Measurements from ENCODE around the gene TYRO3. TPM values are rescaled to one million over a fixed set of nuclear protein-coding genes. Genes with fewer than 3 reads are reported as not detected.

The TYRO3 gene
- total and polyA plus RNA-seq, 11 donors: 2.5 to 15.4 (median 3.7) TPM

GRCh38 chr15:41577863-41578735 is 19.1 kb downstream of the TYRO3 start:
- DNase-seq (no peak), ATAC-seq (peak in 2 of 4 donors; percentile 47 to 49)
- Histone ChIP-seq H3K36me3 (no peaks in the 10 kb centered on the region), H3K27me3 (no peaks in the 10 kb centered on the region), H3K27ac (no peak overlapping the region), H3K4me3 (no peak overlapping the region), H3K4me1 (peaks cover 0 to 7% (median 0%) of the 10 kb centered on the region in 12 donors), H3K9me3 (no peaks in the 10 kb centered on the region)
- WGBS, 4 donors: 89 to 96% (median 95%) methylated on average over 6 to 12 of the region's 12 CpGs
- intact Hi-C loops (cut with DNase I): no loop called here
- TF ChIP-seq POLR2A (IDR thresholded peaks at IDR 0.05): no peak

GRCh38 chr15:41578736-41579383 is 19.8 kb downstream of the TYRO3 start:
- intact Hi-C loops (cut with DNase I): no loop called here
- 74 to 81% (median 76%) methylated on average over 7 to 9 of the region's 9 CpGs for WGBS, 4 donors

GRCh38 chr15:41581110-41581509 is 22.1 kb downstream of the TYRO3 start:
- no peak for TF ChIP-seq CTCF (IDR thresholded peaks at IDR 0.05)
- TF ChIP-seq POLR2A (IDR thresholded peaks at IDR 0.05): no peak
- 88 to 98% (median 92%) methylated on average over 2 of the region's 2 CpGs for WGBS, 4 donors
- no peak for ATAC-seq

More at GRCh38 chr15:41578736-41579383, 19.8 kb downstream of the TYRO3 start:
- no peak overlapping the region for H3K4me3 ChIP-seq
- H3K27ac ChIP-seq: no peak overlapping the region
- H3K36me3 ChIP-seq: no peaks in the 10 kb centered on the region
- no peak for DNase-seq
- no peaks in the 10 kb centered on the region for H3K27me3 ChIP-seq
- TF ChIP-seq POLR2A (IDR thresholded peaks at IDR 0.05): no peak
- TF ChIP-seq CTCF (IDR thresholded peaks at IDR 0.05): no peak
- H3K9me3 ChIP-seq: no peaks in the 10 kb centered on the region
- ATAC-seq: peak in 2 of 4 donors; percentile 11 to 14
- H3K4me1 ChIP-seq: peaks cover 0 to 7% (median 0%) of the 10 kb centered on the region in 12 donors

GRCh38 chr15:41583795-41584194 is 24.8 kb downstream of the TYRO3 start:
- Histone ChIP-seq H3K4me1 (peaks cover 0 to 16% (median 6%) of the 10 kb centered on the region in 12 donors), H3K27me3 (peaks cover 0 to 8% (median 0%) of the 10 kb centered on the region in 9 donors), H3K27ac (no peak overlapping the region), H3K4me3 (no peak overlapping the region), H3K36me3 (no peaks in the 10 kb centered on the region), H3K9me3 (no peaks in the 10 kb centered on the region)
- TF ChIP-seq CTCF (IDR thresholded peaks at IDR 0.05) (no peak), POLR2A (IDR thresholded peaks at IDR 0.05) (no peak)
- DNase-seq (no peak), ATAC-seq (no peak)
- WGBS, 4 donors: 81 to 85% (median 83%) methylated on average over 6 of the region's 6 CpGs
- intact Hi-C loops (cut with DNase I): no loop called here

More at GRCh38 chr15:41581110-41581509, 22.1 kb downstream of the TYRO3 start:
- Histone ChIP-seq H3K27me3 (peaks cover 0 to 8% (median 0%) of the 10 kb centered on the region in 9 donors), H3K36me3 (no peaks in the 10 kb centered on the region), H3K4me3 (no peak overlapping the region), H3K9me3 (no peaks in the 10 kb centered on the region), H3K4me1 (peaks cover 0 to 20% (median 6%) of the 10 kb centered on the region in 12 donors), H3K27ac (no peak overlapping the region)
- intact Hi-C loops (cut with DNase I): no loop called here
- DNase-seq: no peak

All from heart left ventricle (tissue), 16 donors.